GM12878 (cell line): Measurements from ENCODE around the gene CALN1.

Experiments used
- ATF2 ChIP-seq: IDR thresholded peaks from 2 replicates; pipeline ENCODE4 v1.6.1; 2012; ENCODE audit warnings: low read length, inconsistent platforms
- BHLHE40 ChIP-seq, 2 experiments: fragments of 450-650 bp in 1 of 2; IDR thresholded peaks; 2 replicates each; pipeline ENCODE4 v1.6.1; 2011 to 2017; ENCODE audit warnings: low read depth in 2 of 2, borderline replicate concordance in 1 of 2, improper control_type of control experiment in 1 of 2, low read length in 1 of 2, mild to moderate bottlenecking in 1 of 2
- CTCF ChIP-seq, 3 experiments: IDR thresholded peaks in 2 of 3; conservative IDR thresholded peaks in 1 of 3; 2 replicates each; pipeline ENCODE4 v1.5.1; 2011; ENCODE audit warnings: low read depth in 3 of 3, low read length in 3 of 3, mild to moderate bottlenecking in 3 of 3, control low read depth in 2 of 3, moderate library complexity in 2 of 3, inconsistent platforms in 1 of 3, mixed read lengths in 1 of 3; ENCODE audit not compliant: control insufficient read depth in 2 of 3, insufficient read depth in 1 of 3; ENCODE audit errors: extremely low read depth in 1 of 3
- JUND ChIP-seq: IDR thresholded peaks from 2 replicates; pipeline ENCODE4 v1.6.1; 2012; ENCODE audit warnings: low read depth, mild to moderate bottlenecking, low read length, improper control_type of control experiment, moderate library complexity
- NFIC ChIP-seq: IDR thresholded peaks from 2 replicates; pipeline ENCODE4 v1.6.1; 2012; ENCODE audit warnings: low read depth, mild to moderate bottlenecking, inconsistent platforms, low read length, moderate library complexity
- POLR2A ChIP-seq: IDR thresholded peaks from 2 replicates; pipeline ENCODE4 v1.6.1; 2011; ENCODE audit warnings: low read depth, mild to moderate bottlenecking, low read length
- POLR2AphosphoS5 ChIP-seq: IDR thresholded peaks from 2 replicates; pipeline ENCODE4 v1.6.1; 2011; ENCODE audit warnings: mild to moderate bottlenecking, low read length, inconsistent platforms
- SREBF2 ChIP-seq: IDR thresholded peaks from 2 replicates; pipeline ENCODE4 v1.6.1; 2012; ENCODE audit warnings: mild to moderate bottlenecking, low read length
- USF1 ChIP-seq: IDR thresholded peaks from 2 replicates; pipeline ENCODE4 v1.6.1; 2011; ENCODE audit warnings: borderline replicate concordance, low read depth, mild to moderate bottlenecking, moderate library complexity, mixed read lengths, low read length; ENCODE audit not compliant: insufficient read depth; ENCODE audit errors: extremely low read length
- ZNF24 ChIP-seq: fragments of 450-650 bp; IDR thresholded peaks from 2 replicates; pipeline ENCODE4 v1.6.1; 2017; ENCODE audit warnings: antibody characterized with exemption, mild to moderate bottlenecking

- no peak for TF ChIP-seq SREBF2
- no peak for TF ChIP-seq USF1
- no peak for TF ChIP-seq NFIC
- no peak for TF ChIP-seq CTCF (IDR thresholded peaks at IDR 0.05 in 2 of 3, conservative IDR thresholded peaks at IDR 0.05 in 1 of 3; ENCODE audit: control insufficient read depth in 2 of 3, extremely low read depth in 1 of 3, insufficient read depth in 1 of 3, low read depth in 3 of 3, low read length in 3 of 3)
- no peak for TF ChIP-seq JUND
- TF ChIP-seq ATF2, result no peak
- no peak for TF ChIP-seq BHLHE40 (IDR thresholded peaks at IDR 0.05; ENCODE audit: borderline replicate concordance in 1 of 2, low read depth in 2 of 2, low read length in 1 of 2)
- TF ChIP-seq ZNF24, result no peak
- no peak for TF ChIP-seq POLR2AphosphoS5
- TF ChIP-seq POLR2A, result no peak
These were observed 190.0 kb downstream of the CALN1 start for GRCh38 chr7:72222136-72222535.
